MCF 10A (cell line): ENCODE results near the gene ZNF280D. TPM values are rescaled to one million over a fixed set of nuclear protein-coding genes. Genes with fewer than 3 reads are reported as not detected.

Experiments used
- BruUV-seq: library from RNA; stranded (reverse); fragments of 400-500 nt; replicated peaks from 2 replicates; lab custom pipeline; 2021; lab: Mats Ljungman, UMichigan
- CTCF ChIA-PET: fragments of 300-600 bp; sonication (Branson Sonifier 250); formaldehyde crosslinking; extraction: SDS; loops from one replicate; lab custom pipeline; 2021; ENCODE audit warnings: antibody characterized with exemption, inconsistent platforms; lab: Yijun Ruan, JAX
- POLR2A ChIA-PET: fragments of 300-600, 350-650 bp; sonication (Branson Sonifier 250); formaldehyde crosslinking; extraction: SDS; loops from one replicate; lab custom pipeline; 2020; ENCODE audit warnings: antibody characterized with exemption, inconsistent platforms; lab: Yijun Ruan, JAX
- DNase-seq: peaks from one replicate; pipeline ENCODE4 v3.0.0-alpha.2; 2018; ENCODE audit not compliant: unreplicated experiment
- H3K27ac Mint-ChIP-seq: one replicate; pipeline ENCODE4 v1.8.0; 2022; ENCODE audit warnings: mild to moderate bottlenecking, low read depth, mixed read lengths; ENCODE audit not compliant: unreplicated experiment
- H3K27me3 Mint-ChIP-seq: one replicate; pipeline ENCODE4 v1.8.0; 2022; ENCODE audit warnings: mixed read lengths; ENCODE audit not compliant: insufficient read depth, unreplicated experiment
- H3K36me3 Mint-ChIP-seq: one replicate; pipeline ENCODE4 v1.8.0; 2022; ENCODE audit warnings: mild to moderate bottlenecking, moderate library complexity, mixed read lengths; ENCODE audit not compliant: insufficient read depth, unreplicated experiment
- H3K4me1 Mint-ChIP-seq: one replicate; pipeline ENCODE4 v1.8.0; 2022; ENCODE audit warnings: mixed read lengths; ENCODE audit not compliant: insufficient read depth, unreplicated experiment
- H3K4me3 Mint-ChIP-seq: one replicate; pipeline ENCODE4 v1.8.0; 2022; ENCODE audit warnings: mild to moderate bottlenecking, moderate library complexity, mixed read lengths; ENCODE audit not compliant: unreplicated experiment
- H3K9me3 Mint-ChIP-seq: one replicate; pipeline ENCODE4 v1.8.0; 2022; ENCODE audit warnings: mixed read lengths; ENCODE audit not compliant: unreplicated experiment
- intact Hi-C: fragments of 100-400 bp; cut with micrococcal nuclease; formaldehyde crosslinking; loops from 2 replicates; pipeline ENCODE4 v1.14.1; 2022
- total RNA-seq: library from RNA; stranded (reverse); gene quantifications from 2 replicates; pipeline ENCODE4 v1.2.3, GENCODE V29; 2022
- TF ChIP-seq, protein P1 (sequence below): fragments of 200-600 bp; IDR thresholded peaks from one replicate; pipeline ENCODE4 v1.8.0; 2022; ENCODE audit warnings: antibody characterized with exemption, mild to moderate bottlenecking; ENCODE audit not compliant: unreplicated experiment

Gene ZNF280D
- total RNA-seq, 1 experiment from 2014 or later, result 30.8 TPM

DNA sequence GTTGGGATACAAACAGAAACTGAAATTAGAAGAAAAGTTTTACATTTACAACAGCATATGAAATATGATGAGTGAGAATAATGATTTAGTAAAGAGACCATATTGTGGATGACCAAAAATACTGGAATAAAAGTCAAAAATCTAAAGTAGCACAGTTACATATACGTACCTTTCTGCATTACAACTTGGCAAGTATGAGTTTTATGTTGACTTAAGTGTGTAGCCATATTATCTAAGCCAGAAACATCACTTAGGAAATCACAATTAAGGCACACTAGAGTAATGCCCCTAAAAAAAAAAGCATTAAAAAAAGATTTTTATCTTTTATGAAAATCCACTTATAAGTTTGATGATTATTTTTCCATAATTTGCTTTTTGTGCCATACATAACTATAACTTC lies 79.1 kb downstream of the ZNF280D start:
- Mint-ChIP-seq H3K27me3 (no peaks in the 10 kb centered on the region), H3K9me3 (no peaks in the 10 kb centered on the region), H3K36me3 (peaks cover 18% of the 10 kb centered on the region), H3K4me1 (no peaks in the 10 kb centered on the region), H3K27ac (no peak overlapping the region), H3K4me3 (no peak overlapping the region)
- ChIA-PET POLR2A (interaction anchor here (0.7 kb wide), 1 partner anchor 36 kb away, joined by 4 read pairs; no protein-coding TSS in a partner anchor), CTCF (interaction anchor here (0.7 kb wide), 2 partner anchors 28 to 168 kb away, joined by 3 read pairs; no protein-coding TSS in a partner anchor)
- no TSS peak for BruUV-seq
- no peak for DNase-seq
- TF ChIP-seq, protein P1, sequence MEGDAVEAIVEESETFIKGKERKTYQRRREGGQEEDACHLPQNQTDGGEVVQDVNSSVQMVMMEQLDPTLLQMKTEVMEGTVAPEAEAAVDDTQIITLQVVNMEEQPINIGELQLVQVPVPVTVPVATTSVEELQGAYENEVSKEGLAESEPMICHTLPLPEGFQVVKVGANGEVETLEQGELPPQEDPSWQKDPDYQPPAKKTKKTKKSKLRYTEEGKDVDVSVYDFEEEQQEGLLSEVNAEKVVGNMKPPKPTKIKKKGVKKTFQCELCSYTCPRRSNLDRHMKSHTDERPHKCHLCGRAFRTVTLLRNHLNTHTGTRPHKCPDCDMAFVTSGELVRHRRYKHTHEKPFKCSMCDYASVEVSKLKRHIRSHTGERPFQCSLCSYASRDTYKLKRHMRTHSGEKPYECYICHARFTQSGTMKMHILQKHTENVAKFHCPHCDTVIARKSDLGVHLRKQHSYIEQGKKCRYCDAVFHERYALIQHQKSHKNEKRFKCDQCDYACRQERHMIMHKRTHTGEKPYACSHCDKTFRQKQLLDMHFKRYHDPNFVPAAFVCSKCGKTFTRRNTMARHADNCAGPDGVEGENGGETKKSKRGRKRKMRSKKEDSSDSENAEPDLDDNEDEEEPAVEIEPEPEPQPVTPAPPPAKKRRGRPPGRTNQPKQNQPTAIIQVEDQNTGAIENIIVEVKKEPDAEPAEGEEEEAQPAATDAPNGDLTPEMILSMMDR, result no peak
- intact Hi-C loops, result no loop called here

GRCh38 chr15:56653787-56654186 lies 79.5 kb downstream of the ZNF280D start:
- no TSS peak for BruUV-seq
- Mint-ChIP-seq H3K27me3 (no peaks in the 10 kb centered on the region), H3K4me3 (no peak overlapping the region), H3K27ac (no peak overlapping the region), H3K36me3 (peaks cover 18% of the 10 kb centered on the region), H3K4me1 (no peaks in the 10 kb centered on the region), H3K9me3 (no peaks in the 10 kb centered on the region)
- no peak for DNase-seq
- intact Hi-C loops, result no loop called here
- TF ChIP-seq, protein P1, result no peak
- POLR2A ChIA-PET, result interaction anchor here (0.7 kb wide), 1 partner anchor 36 kb away, joined by 4 read pairs; no protein-coding TSS in a partner anchor
- CTCF ChIA-PET, result interaction anchor here (0.7 kb wide), 1 partner anchor 168 kb away, joined by 3 read pairs; no protein-coding TSS in a partner anchor

GRCh38 chr15:56653107-56653506 lies 80.2 kb downstream of the ZNF280D start:
- Mint-ChIP-seq H3K4me3 (no peak overlapping the region), H3K27me3 (no peaks in the 10 kb centered on the region), H3K36me3 (peaks cover 17% of the 10 kb centered on the region), H3K4me1 (no peaks in the 10 kb centered on the region), H3K9me3 (no peaks in the 10 kb centered on the region), H3K27ac (no peak overlapping the region)
- POLR2A ChIA-PET, result no interaction called here
- CTCF ChIA-PET, result no interaction called here
- no TSS peak for BruUV-seq
- TF ChIP-seq, protein P1, result no peak
- DNase-seq, result no peak
- intact Hi-C loops, result no loop called here

GRCh38 chr15:56648311-56648710 lies 85.0 kb downstream of the ZNF280D start:
- intact Hi-C loops, result no loop called here
- no peaks in the 10 kb centered on the region for H3K4me1 Mint-ChIP-seq

More at GRCh38 chr15:56648311-56648710, 85.0 kb downstream of the ZNF280D start:
- no peak for DNase-seq
- POLR2A ChIA-PET, result interaction anchor here (0.7 kb wide), 1 partner anchor 84 kb away, joined by 3 read pairs; no protein-coding TSS in a partner anchor
- Mint-ChIP-seq H3K4me3 (no peak overlapping the region), H3K9me3 (no peaks in the 10 kb centered on the region), H3K27me3 (no peaks in the 10 kb centered on the region), H3K27ac (no peak overlapping the region), H3K36me3 (peaks cover 17% of the 10 kb centered on the region)
- TF ChIP-seq, protein P1, result no peak
- CTCF ChIA-PET, result no interaction called here
- BruUV-seq, result no TSS peak
